HEK293T (cell line): ENCODE measurements around the gene MYO5B.

Experiments used
- CTCF ChIA-PET: fragments of 350-600 bp; formaldehyde crosslinking; extraction: SDS; loops from one replicate; lab custom pipeline; 2021; ENCODE audit warnings: antibody characterized with exemption, inconsistent platforms; lab: Yijun Ruan, JAX
- POLR2A ChIA-PET: fragments of 350-600 bp; formaldehyde crosslinking; extraction: SDS; loops from one replicate; lab custom pipeline; 2020; ENCODE audit warnings: antibody characterized with exemption, inconsistent platforms; lab: Yijun Ruan, JAX
- DNase-seq: peaks from one replicate; pipeline ENCODE4 v3.0.0; 2012; ENCODE audit warnings: mixed read lengths; ENCODE audit errors: extremely low spot score
- ARNT ChIP-seq: fragments of 450-650 bp; IDR thresholded peaks from 2 replicates; pipeline ENCODE4 v1.6.1; 2017; ENCODE audit warnings: mild to moderate bottlenecking
- BHLHE40 ChIP-seq: fragments of 450-650 bp; IDR thresholded peaks from 2 replicates; pipeline ENCODE4 v1.6.1; 2016; ENCODE audit warnings: mild to moderate bottlenecking, moderate library complexity, borderline replicate concordance
- CTBP1 ChIP-seq: fragments of 450-650 bp; IDR thresholded peaks from 2 replicates; pipeline ENCODE4 v1.6.1; 2016; ENCODE audit warnings: borderline replicate concordance
- ELF4 ChIP-seq: fragments of 450-650 bp; IDR thresholded peaks from 2 replicates; pipeline ENCODE4 v1.6.1; 2017; ENCODE audit warnings: antibody characterized with exemption
- FOXA1 ChIP-seq: fragments of 450-650 bp; IDR thresholded peaks from 2 replicates; pipeline ENCODE4 v1.6.1; 2016; ENCODE audit warnings: mild to moderate bottlenecking
- FOXK2 ChIP-seq: fragments of 450-650 bp; IDR thresholded peaks from 2 replicates; pipeline ENCODE4 v1.6.1; 2016; ENCODE audit warnings: mild to moderate bottlenecking
- FOXM1 ChIP-seq: fragments of 450-650 bp; IDR thresholded peaks from 2 replicates; pipeline ENCODE4 v1.6.1; 2017; ENCODE audit warnings: mild to moderate bottlenecking, borderline replicate concordance
- HDGF ChIP-seq: fragments of 450-650 bp; IDR thresholded peaks from 2 replicates; pipeline ENCODE4 v1.6.1; 2017; ENCODE audit warnings: antibody characterized with exemption, borderline replicate concordance
- L3MBTL2 ChIP-seq: fragments of 450-650 bp; conservative IDR thresholded peaks from 2 replicates; pipeline ENCODE4 v1.6.1; 2016; ENCODE audit warnings: mild to moderate bottlenecking
- LEF1 ChIP-seq: fragments of 450-650 bp; IDR thresholded peaks from 2 replicates; pipeline ENCODE4 v1.6.1; 2017; ENCODE audit warnings: mild to moderate bottlenecking, borderline replicate concordance
- NFRKB ChIP-seq: fragments of 450-650 bp; IDR thresholded peaks from 2 replicates; pipeline ENCODE4 v1.6.1; 2016; ENCODE audit warnings: mild to moderate bottlenecking, moderate library complexity
- PKNOX1 ChIP-seq: fragments of 450-650 bp; IDR thresholded peaks from 2 replicates; pipeline ENCODE4 v1.6.1; 2016
- SP1 ChIP-seq: fragments of 450-650 bp; IDR thresholded peaks from 2 replicates; pipeline ENCODE4 v1.6.1; 2017
- SUZ12 ChIP-seq: fragments of 450-650 bp; IDR thresholded peaks from 2 replicates; pipeline ENCODE4 v1.6.1; 2016; ENCODE audit warnings: mild to moderate bottlenecking
- TARDBP ChIP-seq: fragments of 450-650 bp; IDR thresholded peaks from 2 replicates; pipeline ENCODE4 v1.6.1; 2016
- ZNF384 ChIP-seq: fragments of 450-650 bp; IDR thresholded peaks from 2 replicates; pipeline ENCODE4 v1.6.1; 2016

MYO5B gene

GRCh38 chr18:49859725-49860124 lies 335.2 kb downstream of the MYO5B start:
- no peak for DNase-seq
- ChIA-PET CTCF (interaction anchor here (0.6 to 2.0 kb wide), 2 partner anchors 26 to 349 kb away, joined by 4 to 10 read pairs; no protein-coding TSS in a partner anchor), POLR2A (no interaction called here)
- TF ChIP-seq PKNOX1 (no peak), ARNT (no peak), FOXM1 (no peak)

- POLR2A ChIA-PET: interaction anchor here (1.0 kb wide), 1 partner anchor 45 kb away, joined by 3 read pairs; no protein-coding TSS in a partner anchor
- CTCF ChIA-PET: interaction anchor here (0.7 to 2.0 kb wide), 8 partner anchors 9 to 411 kb away, joined by 3 to 10 read pairs (median 4); no protein-coding TSS in a partner anchor
These were observed 336.0 kb downstream of the MYO5B start for GRCh38 chr18:49859021-49859359.

GRCh38 chr18:49858309-49859020 lies 336.5 kb downstream of the MYO5B start:
- TF ChIP-seq SP1 (no peak), TARDBP (no peak), CTBP1 (no peak), FOXA1 (no peak)
- POLR2A ChIA-PET: interaction anchor here (1.0 kb wide), 1 partner anchor 45 kb away, joined by 3 read pairs; no protein-coding TSS in a partner anchor
- CTCF ChIA-PET: interaction anchor here (0.5 to 2.0 kb wide), 14 partner anchors 8 to 411 kb away, joined by 3 to 10 read pairs (median 3); no protein-coding TSS in a partner anchor
- DNase-seq: peak; percentile 68

More at GRCh38 chr18:49859021-49859359, 336.0 kb downstream of the MYO5B start:
- no peak for DNase-seq
- TF ChIP-seq NFRKB: no peak
- no peak for TF ChIP-seq CTBP1
- TF ChIP-seq FOXK2: no peak
- no peak for TF ChIP-seq ZNF384
- TF ChIP-seq BHLHE40: no peak
- no peak for TF ChIP-seq ELF4
- TF ChIP-seq SP1: no peak
- no peak for TF ChIP-seq FOXA1

- no peak for DNase-seq
- CTCF ChIA-PET: interaction anchor here (0.5 to 2.0 kb wide), 5 partner anchors 22 to 383 kb away, joined by 3 to 10 read pairs (median 4); no protein-coding TSS in a partner anchor
- no peak for TF ChIP-seq FOXA1
- TF ChIP-seq PKNOX1: no peak
- no peak for TF ChIP-seq HDGF
- TF ChIP-seq FOXM1: no peak
- no peak for TF ChIP-seq BHLHE40
- no peak for TF ChIP-seq TARDBP
- TF ChIP-seq FOXK2: no peak
- no peak for TF ChIP-seq ELF4
- no peak for TF ChIP-seq LEF1
- no peak for TF ChIP-seq NFRKB
- TF ChIP-seq SUZ12: no peak
- no peak for TF ChIP-seq ARNT
- no peak for TF ChIP-seq SP1
- POLR2A ChIA-PET: no interaction called here
These were observed 337.2 kb downstream of the MYO5B start for GRCh38 chr18:49857708-49858107.

GRCh38 chr18:49856496-49856895 lies 338.5 kb downstream of the MYO5B start:
- POLR2A ChIA-PET: no interaction called here
- CTCF ChIA-PET: no interaction called here
- no peak for DNase-seq
- TF ChIP-seq SP1: no peak

GRCh38 chr18:49855711-49856415 lies 339.1 kb downstream of the MYO5B start:
- TF ChIP-seq LEF1 (no peak), TARDBP (no peak), FOXM1 (no peak), SP1 (no peak), SUZ12 (no peak), L3MBTL2 (no peak), NFRKB (no peak)
- ChIA-PET CTCF (no interaction called here), POLR2A (interaction anchor here (0.8 kb wide), 1 partner anchor 347 kb away, joined by 3 read pairs; no protein-coding TSS in a partner anchor)
- DNase-seq: no peak

GRCh38 chr18:49854681-49855080 lies 340.3 kb downstream of the MYO5B start:
- CTCF ChIA-PET: no interaction called here
- DNase-seq: no peak
- POLR2A ChIA-PET: no interaction called here

GRCh38 chr18:49853436-49853835 lies 341.5 kb downstream of the MYO5B start:
- TF ChIP-seq PKNOX1 (no peak), ARNT (no peak), BHLHE40 (no peak), ELF4 (no peak), FOXK2 (no peak), ZNF384 (no peak), FOXM1 (no peak), HDGF (no peak), SP1 (no peak), NFRKB (no peak), L3MBTL2 (no peak), SUZ12 (no peak), LEF1 (no peak), TARDBP (no peak), CTBP1 (no peak), FOXA1 (no peak)

More at GRCh38 chr18:49854681-49855080, 340.3 kb downstream of the MYO5B start:
- TF ChIP-seq FOXA1: no peak
- no peak for TF ChIP-seq LEF1

More at GRCh38 chr18:49853436-49853835, 341.5 kb downstream of the MYO5B start:
- POLR2A ChIA-PET: no interaction called here
- no peak for DNase-seq
- CTCF ChIA-PET: no interaction called here
